Astrocyte (in vitro differentiated cells and primary cell): ENCODE measurements around the gene NTN1. TPM values are rescaled to one million over a fixed set of nuclear protein-coding genes. Genes with fewer than 3 reads are reported as not detected.

Experiments
- DNase-seq: peaks from one replicate; pipeline ENCODE4 v3.0.0-alpha.2; 2010; ENCODE audit warnings: low read depth
- FAIRE-seq: peaks from 2 replicates; lab custom pipeline; 2011; peaks lifted over from hg19 to GRCh38; lab: Jason Lieb, UNC
- H2AFZ ChIP-seq: 2 replicates; pipeline ENCODE4 v1.6.0; 2012; ENCODE audit warnings: low read depth, low read length, inconsistent platforms
- H3K27ac ChIP-seq: 2 replicates; pipeline ENCODE4 v1.5.1; 2011; ENCODE audit warnings: low read depth, low read length, inconsistent platforms
- H3K27me3 ChIP-seq: 2 replicates; pipeline ENCODE4 v1.6.0; 2011; ENCODE audit warnings: low read length, inconsistent platforms; ENCODE audit not compliant: insufficient read depth
- H3K36me3 ChIP-seq: 2 replicates; pipeline ENCODE4 v1.5.1; 2011; ENCODE audit warnings: low read length, inconsistent platforms; ENCODE audit not compliant: insufficient read depth
- H3K4me1 ChIP-seq: 2 replicates; pipeline ENCODE4 v1.5.1; 2011; ENCODE audit warnings: low read length, inconsistent platforms; ENCODE audit not compliant: insufficient read depth
- H3K4me2 ChIP-seq: 2 replicates; pipeline ENCODE4 v1.6.0; 2012; ENCODE audit warnings: low read length, inconsistent platforms
- H3K4me3 ChIP-seq: 2 replicates; pipeline ENCODE4 v1.5.1; 2011; ENCODE audit warnings: low read depth, mild to moderate bottlenecking, low read length, inconsistent platforms; ENCODE audit not compliant: insufficient read depth
- H3K79me2 ChIP-seq: 2 replicates; pipeline ENCODE4 v1.6.0; 2012; ENCODE audit warnings: mild to moderate bottlenecking, low read length, inconsistent platforms; ENCODE audit not compliant: insufficient read depth
- H3K9ac ChIP-seq: 2 replicates; pipeline ENCODE4 v1.6.0; 2012; ENCODE audit warnings: mild to moderate bottlenecking, low read length, inconsistent platforms
- H3K9me3 ChIP-seq: 2 replicates; pipeline ENCODE4 v1.5.1; 2012; ENCODE audit warnings: low read depth, mild to moderate bottlenecking, low read length, inconsistent platforms; ENCODE audit not compliant: insufficient read depth
- H4K20me1 ChIP-seq: 2 replicates; pipeline ENCODE4 v1.6.0; 2012; ENCODE audit warnings: low read length, inconsistent platforms; ENCODE audit not compliant: insufficient read depth
- H3K27ac Mint-ChIP-seq: one replicate; pipeline ENCODE4 v1.8.0; 2021; ENCODE audit warnings: mild to moderate bottlenecking, mixed read lengths; ENCODE audit not compliant: unreplicated experiment
- H3K27me3 Mint-ChIP-seq: one replicate; pipeline ENCODE4 v1.8.0; 2021; ENCODE audit warnings: low read depth, mixed read lengths; ENCODE audit not compliant: unreplicated experiment
- H3K36me3 Mint-ChIP-seq: one replicate; pipeline ENCODE4 v1.8.0; 2021; ENCODE audit warnings: low read depth, mixed read lengths; ENCODE audit not compliant: unreplicated experiment
- H3K4me1 Mint-ChIP-seq: one replicate; pipeline ENCODE4 v1.8.0; 2021; ENCODE audit warnings: low read depth, mixed read lengths; ENCODE audit not compliant: unreplicated experiment
- H3K4me3 Mint-ChIP-seq: one replicate; pipeline ENCODE4 v1.8.0; 2021; ENCODE audit warnings: mild to moderate bottlenecking, moderate library complexity, mixed read lengths; ENCODE audit not compliant: unreplicated experiment
- H3K9me3 Mint-ChIP-seq: one replicate; pipeline ENCODE4 v1.8.0; 2021; ENCODE audit warnings: mild to moderate bottlenecking, mixed read lengths; ENCODE audit not compliant: unreplicated experiment
- EZH2 ChIP-seq: IDR thresholded peaks from 2 replicates; pipeline ENCODE4 v1.6.1; 2012; ENCODE audit warnings: mild to moderate bottlenecking, low read length, inconsistent platforms; ENCODE audit not compliant: insufficient read depth
- total RNA-seq: library from RNA; stranded (reverse); gene quantifications from 2 replicates; pipeline ENCODE4 v1.2.1, GENCODE V29; 2021
- TF ChIP-seq, protein P1 (sequence below): IDR thresholded peaks from 2 replicates; pipeline ENCODE4 v1.5.1; 2011; ENCODE audit warnings: low read depth, mild to moderate bottlenecking, inconsistent platforms, low read length, moderate library complexity; ENCODE audit not compliant: insufficient read depth

The NTN1 gene
- total RNA-seq, 1 donor from 2014 or later: 9.8 TPM

DNA sequence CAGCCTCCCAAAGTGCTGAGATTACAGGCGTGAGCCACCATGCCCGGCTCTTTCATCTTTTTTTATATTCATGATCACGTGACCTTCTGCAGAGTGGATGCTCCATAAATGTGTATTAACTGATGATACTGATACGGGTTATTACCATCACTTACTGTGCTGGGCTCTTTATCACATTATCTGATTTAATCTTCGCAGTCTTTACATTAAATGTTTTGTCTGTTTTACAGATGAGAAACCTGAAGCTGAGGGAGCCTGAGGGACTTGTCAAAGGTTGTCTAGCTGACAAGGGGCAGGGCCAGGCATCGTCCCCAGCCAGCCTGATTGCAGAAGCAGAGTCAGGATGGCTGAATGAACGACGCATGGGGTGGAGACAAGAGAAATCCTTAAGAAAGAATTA, 104.4 kb downstream of the NTN1 start:
- Histone ChIP-seq H3K4me1 (no peaks in the 10 kb centered on the region), H4K20me1 (no peaks in the 10 kb centered on the region), H3K4me2 (no peak overlapping the region), H3K36me3 (no peaks in the 10 kb centered on the region), H3K27ac (no peak overlapping the region), H3K9ac (no peak overlapping the region), H3K9me3 (no peaks in the 10 kb centered on the region), H3K4me3 (no peak overlapping the region), H3K27me3 (no peaks in the 10 kb centered on the region), H3K79me2 (no peaks in the 10 kb centered on the region), H2AFZ (no peak overlapping the region)
- Mint-ChIP-seq H3K4me3 (no peak overlapping the region), H3K27me3 (peaks cover 34% of the 10 kb centered on the region), H3K9me3 (peaks cover 9% of the 10 kb centered on the region), H3K4me1 (peaks cover 8% of the 10 kb centered on the region), H3K36me3 (peaks cover 4% of the 10 kb centered on the region), H3K27ac (no peak overlapping the region)
- TF ChIP-seq, protein P1, sequence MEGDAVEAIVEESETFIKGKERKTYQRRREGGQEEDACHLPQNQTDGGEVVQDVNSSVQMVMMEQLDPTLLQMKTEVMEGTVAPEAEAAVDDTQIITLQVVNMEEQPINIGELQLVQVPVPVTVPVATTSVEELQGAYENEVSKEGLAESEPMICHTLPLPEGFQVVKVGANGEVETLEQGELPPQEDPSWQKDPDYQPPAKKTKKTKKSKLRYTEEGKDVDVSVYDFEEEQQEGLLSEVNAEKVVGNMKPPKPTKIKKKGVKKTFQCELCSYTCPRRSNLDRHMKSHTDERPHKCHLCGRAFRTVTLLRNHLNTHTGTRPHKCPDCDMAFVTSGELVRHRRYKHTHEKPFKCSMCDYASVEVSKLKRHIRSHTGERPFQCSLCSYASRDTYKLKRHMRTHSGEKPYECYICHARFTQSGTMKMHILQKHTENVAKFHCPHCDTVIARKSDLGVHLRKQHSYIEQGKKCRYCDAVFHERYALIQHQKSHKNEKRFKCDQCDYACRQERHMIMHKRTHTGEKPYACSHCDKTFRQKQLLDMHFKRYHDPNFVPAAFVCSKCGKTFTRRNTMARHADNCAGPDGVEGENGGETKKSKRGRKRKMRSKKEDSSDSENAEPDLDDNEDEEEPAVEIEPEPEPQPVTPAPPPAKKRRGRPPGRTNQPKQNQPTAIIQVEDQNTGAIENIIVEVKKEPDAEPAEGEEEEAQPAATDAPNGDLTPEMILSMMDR: no peak
- TF ChIP-seq EZH2: no peak
- FAIRE-seq (no peak), DNase-seq (no peak)

DNA sequence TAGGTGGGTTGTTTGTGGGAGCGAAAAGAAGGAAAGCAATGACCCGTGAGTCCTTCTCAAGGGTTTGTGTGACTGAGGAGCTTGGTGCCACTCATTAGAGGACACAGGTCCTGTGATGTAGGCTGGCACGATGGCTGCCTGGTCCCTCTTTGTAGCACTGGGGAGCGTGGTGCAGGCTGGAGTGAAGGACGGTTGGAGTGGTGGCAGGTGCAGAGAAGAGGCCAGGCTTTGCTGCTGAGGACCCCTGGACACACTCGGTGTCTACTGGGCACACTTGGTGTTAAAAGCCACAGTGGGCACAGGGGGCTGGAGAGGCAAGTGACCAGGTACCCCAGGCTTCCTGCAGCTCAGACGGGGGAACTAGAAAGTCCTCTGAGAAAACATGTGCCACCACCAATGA, 106.0 kb downstream of the NTN1 start:
- no peak for FAIRE-seq
- H3K36me3 ChIP-seq: no peaks in the 10 kb centered on the region

DNA sequence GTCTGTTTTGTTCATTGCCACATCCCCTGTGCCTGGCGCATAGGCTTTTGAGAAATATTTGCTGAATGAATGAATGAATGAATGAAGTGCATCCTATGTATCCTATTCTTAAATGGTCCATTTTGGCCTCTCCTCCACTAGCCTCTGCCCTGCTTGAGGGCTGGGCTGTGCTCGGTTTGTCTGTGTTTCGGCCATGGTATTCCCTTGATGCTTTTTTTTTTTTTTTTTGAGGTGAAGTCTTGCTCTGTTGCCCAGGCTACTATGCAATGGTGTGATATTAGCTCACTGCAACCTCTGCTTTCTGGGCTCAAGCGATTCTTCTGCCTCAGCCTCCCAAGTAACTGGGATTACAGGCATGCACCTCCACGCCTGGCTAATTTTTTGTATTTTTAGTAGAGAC, 110.1 kb downstream of the NTN1 start:
- Mint-ChIP-seq H3K4me3 (no peak overlapping the region), H3K27ac (no peak overlapping the region), H3K4me1 (no peaks in the 10 kb centered on the region), H3K27me3 (peaks cover 49% of the 10 kb centered on the region), H3K9me3 (peaks cover 7% of the 10 kb centered on the region), H3K36me3 (peaks cover 4% of the 10 kb centered on the region)
- Histone ChIP-seq H3K27ac (no peak overlapping the region), H3K4me1 (no peaks in the 10 kb centered on the region), H3K4me3 (no peak overlapping the region), H3K27me3 (no peaks in the 10 kb centered on the region), H4K20me1 (no peaks in the 10 kb centered on the region), H3K9me3 (no peaks in the 10 kb centered on the region), H2AFZ (no peak overlapping the region), H3K4me2 (no peak overlapping the region), H3K9ac (no peak overlapping the region), H3K36me3 (no peaks in the 10 kb centered on the region), H3K79me2 (no peaks in the 10 kb centered on the region)
- no peak for DNase-seq
- FAIRE-seq: no peak
- TF ChIP-seq EZH2: no peak
- TF ChIP-seq, protein P1: no peak

More for the DNA sequence above, 106.0 kb downstream of the NTN1 start:
- H3K36me3 Mint-ChIP-seq: peaks cover 4% of the 10 kb centered on the region
- no peaks in the 10 kb centered on the region for H3K79me2 ChIP-seq
- no peaks in the 10 kb centered on the region for H3K4me1 ChIP-seq
- TF ChIP-seq, protein P1: no peak
- TF ChIP-seq EZH2: no peak
- H3K9me3 Mint-ChIP-seq: peaks cover 7% of the 10 kb centered on the region
- no peaks in the 10 kb centered on the region for H3K9me3 ChIP-seq
- no peak overlapping the region for H3K9ac ChIP-seq
- no peak overlapping the region for H3K27ac ChIP-seq
- H3K4me2 ChIP-seq: no peak overlapping the region
- H3K27me3 ChIP-seq: no peaks in the 10 kb centered on the region
- H3K27ac Mint-ChIP-seq: no peak overlapping the region
- H4K20me1 ChIP-seq: no peaks in the 10 kb centered on the region
- H3K27me3 Mint-ChIP-seq: peaks cover 36% of the 10 kb centered on the region
- H2AFZ ChIP-seq: no peak overlapping the region
- peaks cover 8% of the 10 kb centered on the region for H3K4me1 Mint-ChIP-seq
- H3K4me3 ChIP-seq: no peak overlapping the region
- DNase-seq: no peak
- no peak overlapping the region for H3K4me3 Mint-ChIP-seq
